ENCODE measurements around the gene SLC45A1.

SLC45A1 gene

DNA sequence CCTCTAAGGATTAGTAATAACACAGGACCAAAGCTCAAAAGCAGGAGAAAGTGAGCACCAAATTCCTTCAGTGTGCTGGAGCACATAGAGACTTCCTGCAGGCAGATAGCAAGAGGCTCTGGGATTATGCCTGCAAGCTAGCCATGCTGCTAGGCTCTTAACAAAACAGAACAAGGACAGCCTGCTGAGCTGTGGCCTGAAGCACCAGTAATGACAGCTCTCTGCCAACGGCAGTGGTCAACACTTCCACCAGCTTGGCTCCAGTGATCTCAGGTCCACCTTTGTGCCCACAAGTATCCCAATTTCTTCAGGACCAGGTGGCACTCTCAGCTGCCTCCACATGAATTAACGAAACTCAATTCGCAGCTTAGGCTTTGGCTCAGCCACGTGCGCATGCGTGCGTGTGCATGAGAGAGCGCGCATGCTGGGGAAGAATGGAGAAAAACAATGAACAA lies 64.2 kb downstream of the SLC45A1 start:
- in situ Hi-C loops (cut with MboI; ENCODE audit: low sequenced_read_pairs), result no loop called here

DNA sequence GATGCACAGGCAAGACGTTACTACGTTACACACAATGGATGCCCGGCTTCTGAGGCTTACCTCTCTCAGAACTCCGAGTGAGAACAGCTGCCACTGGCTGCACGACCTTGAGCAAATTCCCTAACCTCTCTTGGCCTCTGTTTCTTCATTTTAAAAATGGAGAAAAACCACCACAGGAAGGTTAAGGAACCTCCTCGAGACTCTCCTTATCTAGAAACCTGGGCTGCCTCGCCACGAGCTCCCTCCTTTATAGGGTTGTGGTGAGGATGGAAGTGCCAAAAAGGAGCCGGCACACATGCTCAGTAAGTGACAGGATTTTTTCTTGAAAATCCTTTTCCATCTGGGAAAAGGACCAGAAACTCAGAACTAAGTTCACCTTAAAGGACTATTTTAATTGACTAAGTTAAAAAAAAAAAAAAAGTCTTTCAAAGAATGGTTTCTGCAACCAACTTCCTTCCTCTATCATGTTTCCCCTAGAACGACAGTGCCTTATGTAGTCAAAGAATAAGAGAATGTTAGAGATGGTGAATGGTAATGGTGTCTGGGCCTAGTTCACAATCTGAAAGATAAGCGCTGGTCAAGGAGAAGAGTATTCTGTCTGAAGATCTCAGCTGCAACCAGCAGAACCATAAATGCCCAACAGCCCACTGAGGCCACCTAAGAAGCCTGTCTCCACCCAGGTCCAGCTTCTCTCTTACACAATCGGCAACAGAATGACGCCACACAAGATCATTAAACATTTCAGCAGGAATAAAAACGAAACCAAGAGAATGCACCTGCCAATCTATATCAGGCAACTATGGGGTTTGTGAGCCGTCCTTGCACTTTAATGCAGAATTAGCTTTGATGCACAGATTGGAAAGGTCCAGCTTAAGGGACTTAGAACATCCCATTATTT lies 64.9 kb downstream of the SLC45A1 start:
- in situ Hi-C loops (cut with MboI; ENCODE audit: low sequenced_read_pairs), result no loop called here

GRCh38 chr1:8384088-8384487 lies 66.2 kb downstream of the SLC45A1 start:
- in situ Hi-C loops (cut with MboI; ENCODE audit: low sequenced_read_pairs), result no loop called here

GRCh38 chr1:8384577-8384976 lies 66.7 kb downstream of the SLC45A1 start:
- in situ Hi-C loops (cut with MboI; ENCODE audit: low sequenced_read_pairs), result no loop called here

- in situ Hi-C loops (cut with MboI; ENCODE audit: low sequenced_read_pairs), result no loop called here
These were observed 68.3 kb downstream of the SLC45A1 start for GRCh38 chr1:8386247-8386646.

DNA sequence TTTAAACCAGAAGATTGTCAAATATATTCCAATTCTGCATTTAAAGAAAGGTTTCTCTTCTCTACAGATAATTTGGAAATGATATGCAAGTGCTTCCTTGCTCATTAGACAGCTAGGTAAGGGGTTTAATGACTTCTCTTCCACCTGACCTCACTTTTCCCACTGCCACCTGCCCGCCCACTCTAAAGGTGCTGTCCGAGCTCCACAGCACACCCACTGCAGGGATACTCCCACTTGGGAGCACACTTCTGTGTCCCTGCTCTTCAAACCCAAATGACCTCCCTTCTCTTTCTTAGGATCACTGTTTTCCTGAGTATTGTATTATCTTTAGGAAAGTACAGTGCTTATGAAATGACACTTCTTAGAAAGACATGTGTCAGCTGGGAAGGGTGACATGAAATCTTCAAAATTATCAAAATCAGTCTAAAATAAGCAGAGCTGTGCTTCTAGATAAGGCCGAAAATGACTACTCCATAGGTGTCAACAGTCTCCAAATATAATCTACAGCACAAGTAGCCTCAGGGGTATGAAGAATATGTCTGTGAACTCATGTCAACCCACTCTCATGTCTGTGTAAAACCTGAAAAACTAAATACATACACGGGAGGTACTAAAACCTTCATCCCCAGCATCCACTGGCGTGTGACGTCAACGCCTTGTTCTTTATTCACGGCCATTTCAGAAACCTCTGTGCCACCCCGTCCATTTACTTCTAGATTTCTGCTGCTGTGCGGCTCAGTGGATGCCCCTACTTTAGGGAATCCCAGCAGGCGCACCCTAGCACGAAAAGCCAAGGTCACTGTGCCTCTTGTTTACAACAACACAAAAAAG lies 71.0 kb downstream of the SLC45A1 start:
- in situ Hi-C loops (cut with MboI; ENCODE audit: low sequenced_read_pairs), result no loop called here

DNA sequence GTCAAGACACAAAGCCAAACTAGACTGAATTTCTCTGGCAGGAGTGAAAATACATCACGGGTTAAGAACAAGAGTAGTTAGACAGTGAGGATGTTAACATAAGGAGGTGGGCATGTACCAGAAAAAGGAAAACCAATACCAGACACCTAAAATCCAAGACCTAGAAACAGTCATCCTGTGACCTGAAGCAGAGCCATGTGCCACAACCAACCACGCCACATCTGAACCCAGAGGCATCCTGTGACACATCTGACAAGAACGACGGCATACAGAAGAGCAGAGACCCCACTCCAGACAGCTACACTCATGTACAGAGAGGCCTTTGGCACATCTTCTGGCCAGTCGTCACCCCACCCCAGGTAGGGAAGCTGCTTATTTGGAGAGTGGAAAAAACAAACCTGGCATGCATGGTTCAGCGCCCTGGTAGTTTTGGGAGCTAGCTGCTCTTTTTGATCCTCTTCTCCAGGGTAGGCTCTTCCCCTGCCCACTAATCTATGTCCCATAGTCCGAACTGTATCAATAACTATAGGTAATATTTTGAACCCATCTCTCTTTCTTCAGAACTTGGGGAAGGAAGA lies 72.1 kb downstream of the SLC45A1 start:
- in situ Hi-C loops (cut with MboI; ENCODE audit: low sequenced_read_pairs), result no loop called here

- in situ Hi-C loops (cut with MboI; ENCODE audit: low sequenced_read_pairs), result no loop called here
These were observed 72.8 kb downstream of the SLC45A1 start for GRCh38 chr1:8390707-8391106.

DNA sequence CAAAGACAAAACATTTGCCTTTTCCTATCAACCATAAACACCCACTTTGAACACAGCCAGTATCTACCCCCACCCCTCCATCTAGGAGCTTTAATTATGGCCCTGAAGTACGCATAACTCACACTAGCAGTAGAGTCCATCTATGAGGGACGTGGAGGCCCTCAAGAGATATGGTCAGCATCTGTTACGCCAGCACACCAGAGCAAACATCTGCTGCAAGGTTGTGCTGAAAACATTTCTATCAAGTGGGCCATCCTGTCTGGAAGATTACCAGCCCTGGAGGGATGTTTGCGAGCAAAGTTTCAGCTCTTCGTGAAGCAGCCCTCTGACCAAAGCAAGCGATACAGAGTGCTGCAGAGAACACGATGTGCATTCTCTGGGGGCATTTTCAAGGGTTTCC lies 74.6 kb downstream of the SLC45A1 start:
- in situ Hi-C loops (cut with MboI; ENCODE audit: low sequenced_read_pairs), result no loop called here
